Prostate gland (tissue), 2 donors: ENCODE measurements around the gene STAMBP. TPM values are rescaled to one million over a fixed set of nuclear protein-coding genes. Genes with fewer than 3 reads are reported as not detected.

ENCODE experiments used
- DNase-seq: peaks from one replicate; pipeline ENCODE4 v3.0.0-alpha.2; 2019; ENCODE audit warnings: low spot score
- H3K27ac ChIP-seq, 2 donors: fragments of 200-600 bp; sonication (generic); 2 replicates each; pipeline ENCODE4 v1.5.1; 2017 to 2019
- H3K27me3 ChIP-seq: fragments of 200-600 bp; sonication (generic); replicated peaks from 2 replicates; pipeline ENCODE4 v1.5.1; 2019; ENCODE audit not compliant: insufficient read depth
- H3K36me3 ChIP-seq, 2 donors: fragments of 200-600 bp; sonication (generic); 1 replicate in 1 of 2; 2 replicates in 1 of 2; pipeline versions ENCODE4 v1.5.1 to v1.8.1; 2017 to 2019
- H3K4me1 ChIP-seq: fragments of 200-600 bp; sonication (generic); replicated peaks from 2 replicates; pipeline ENCODE4 v1.5.1; 2019
- H3K4me3 ChIP-seq, 2 donors: fragments of 200-600 bp; sonication (generic); 2 replicates each; pipeline ENCODE4 v1.5.1; 2017 to 2019
- H3K9me3 ChIP-seq: fragments of 200-600 bp; sonication (generic); 2 replicates; pipeline ENCODE4 v1.5.1; 2017
- POLR2A ChIP-seq: fragments of 450-650 bp; IDR thresholded peaks from one replicate; pipeline ENCODE4 v1.6.1; 2016; ENCODE audit warnings: antibody characterized with exemption, mild to moderate bottlenecking
- POLR2AphosphoS5 ChIP-seq: sonication (generic); formaldehyde crosslinking; IDR thresholded peaks from one replicate; pipeline ENCODE4 v1.6.1; 2017; ENCODE audit warnings: antibody characterized with exemption
- WGBS: methylation state at CpG from one replicate; pipeline ENCODE4 v1.1.5; 2018; 5-methylcytosine and 5-hydroxymethylcytosine counted together
- intact Hi-C: fragments of 100-400 bp; cut with DNase I; formaldehyde crosslinking; loops from one replicate; pipeline ENCODE4 v1.14.2; 2022
- total RNA-seq, 2 donors: library from RNA; depleted of rRNA; stranded (reverse); fragments of >200 nt; gene quantifications; one replicate each; pipeline ENCODE4 v1.1.0, GENCODE V29; 2016
- TF ChIP-seq, protein P1 (sequence below), 4 experiments: fragments of 200-600 bp in 2 of 4; fragments of 450-650 bp in 2 of 4; sonication (generic) in 2 of 4; IDR thresholded peaks; 1 replicate in 3 of 4; 2 replicates in 1 of 4; pipeline ENCODE4 v1.5.1; 2016 to 2019; ENCODE audit warnings: antibody characterized with exemption in 4 of 4, mild to moderate bottlenecking in 2 of 4, moderate library complexity in 2 of 4

The STAMBP gene
- total RNA-seq, 2 donors from 2014 or later: 45.9 to 56.6 TPM

- no peaks in the 10 kb centered on the region for H3K4me1 ChIP-seq
- 75% methylated on average over 9 of the region's 9 CpGs for WGBS
- H3K27me3 ChIP-seq: no peaks in the 10 kb centered on the region
- no peak for TF ChIP-seq POLR2A
- TF ChIP-seq, protein P1, sequence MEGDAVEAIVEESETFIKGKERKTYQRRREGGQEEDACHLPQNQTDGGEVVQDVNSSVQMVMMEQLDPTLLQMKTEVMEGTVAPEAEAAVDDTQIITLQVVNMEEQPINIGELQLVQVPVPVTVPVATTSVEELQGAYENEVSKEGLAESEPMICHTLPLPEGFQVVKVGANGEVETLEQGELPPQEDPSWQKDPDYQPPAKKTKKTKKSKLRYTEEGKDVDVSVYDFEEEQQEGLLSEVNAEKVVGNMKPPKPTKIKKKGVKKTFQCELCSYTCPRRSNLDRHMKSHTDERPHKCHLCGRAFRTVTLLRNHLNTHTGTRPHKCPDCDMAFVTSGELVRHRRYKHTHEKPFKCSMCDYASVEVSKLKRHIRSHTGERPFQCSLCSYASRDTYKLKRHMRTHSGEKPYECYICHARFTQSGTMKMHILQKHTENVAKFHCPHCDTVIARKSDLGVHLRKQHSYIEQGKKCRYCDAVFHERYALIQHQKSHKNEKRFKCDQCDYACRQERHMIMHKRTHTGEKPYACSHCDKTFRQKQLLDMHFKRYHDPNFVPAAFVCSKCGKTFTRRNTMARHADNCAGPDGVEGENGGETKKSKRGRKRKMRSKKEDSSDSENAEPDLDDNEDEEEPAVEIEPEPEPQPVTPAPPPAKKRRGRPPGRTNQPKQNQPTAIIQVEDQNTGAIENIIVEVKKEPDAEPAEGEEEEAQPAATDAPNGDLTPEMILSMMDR (IDR thresholded peaks at IDR 0.05): no peak
- no peak for TF ChIP-seq POLR2AphosphoS5
- H3K36me3 ChIP-seq: no peaks in the 10 kb centered on the region
- H3K9me3 ChIP-seq: no peaks in the 10 kb centered on the region
- intact Hi-C loops: no loop called here
- no peak overlapping the region for H3K4me3 ChIP-seq
- DNase-seq: no peak
- H3K27ac ChIP-seq: peak overlapping the region; percentile 90 to 95
Observed at GRCh38 chr2:73827660-73828388, 937 bp upstream of the STAMBP start.

- intact Hi-C loops: no loop called here
- H3K27me3 ChIP-seq: no peaks in the 10 kb centered on the region
- H3K27ac ChIP-seq: peak overlapping the region; percentile 90 to 95
- H3K9me3 ChIP-seq: no peaks in the 10 kb centered on the region
- TF ChIP-seq POLR2AphosphoS5 (no peak), POLR2A (no peak)
- TF ChIP-seq, protein P1 (IDR thresholded peaks at IDR 0.05): no peak
- no peaks in the 10 kb centered on the region for H3K4me1 ChIP-seq
- H3K4me3 ChIP-seq: peak overlapping the region; percentile 63 to 82
- no peak for DNase-seq
- H3K36me3 ChIP-seq: no peaks in the 10 kb centered on the region
- 61% methylated on average over 4 of the region's 4 CpGs for WGBS
Observed at GRCh38 chr2:73828389-73828817, 358 bp upstream of the STAMBP start.

DNA sequence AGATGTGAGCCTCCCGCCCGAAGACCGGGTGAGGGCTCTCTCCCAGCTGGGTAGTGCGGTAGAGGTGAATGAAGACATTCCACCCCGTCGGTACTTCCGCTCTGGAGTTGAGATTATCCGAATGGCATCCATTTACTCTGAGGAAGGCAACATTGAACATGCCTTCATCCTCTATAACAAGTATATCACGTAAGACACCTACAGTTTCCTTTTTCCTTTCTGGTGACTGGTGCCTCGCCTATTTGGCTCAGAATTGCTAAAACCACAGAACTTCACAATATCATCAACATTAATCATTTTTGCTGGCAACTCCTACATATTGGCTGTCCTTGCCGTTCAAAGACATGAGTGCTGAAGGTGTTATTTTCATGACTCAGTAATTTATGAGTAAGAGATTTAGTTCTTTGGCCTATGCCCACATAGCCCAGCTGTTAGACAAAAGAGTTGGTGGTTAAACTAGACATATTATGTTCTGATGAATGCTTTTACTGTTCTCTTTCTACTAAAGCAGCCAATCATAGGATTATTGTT lies 2.2 kb downstream of the STAMBP start:
- no peak overlapping the region for H3K4me3 ChIP-seq
- 78% methylated on average over 11 of the region's 11 CpGs for WGBS
- intact Hi-C loops: no loop called here
- no peak overlapping the region for H3K27ac ChIP-seq
- no peaks in the 10 kb centered on the region for H3K36me3 ChIP-seq
- H3K9me3 ChIP-seq: no peaks in the 10 kb centered on the region
- TF ChIP-seq POLR2AphosphoS5 (no peak), POLR2A (no peak)
- TF ChIP-seq, protein P1 (IDR thresholded peaks at IDR 0.05): no peak
- no peak for DNase-seq
- no peaks in the 10 kb centered on the region for H3K4me1 ChIP-seq
- H3K27me3 ChIP-seq: no peaks in the 10 kb centered on the region

DNA sequence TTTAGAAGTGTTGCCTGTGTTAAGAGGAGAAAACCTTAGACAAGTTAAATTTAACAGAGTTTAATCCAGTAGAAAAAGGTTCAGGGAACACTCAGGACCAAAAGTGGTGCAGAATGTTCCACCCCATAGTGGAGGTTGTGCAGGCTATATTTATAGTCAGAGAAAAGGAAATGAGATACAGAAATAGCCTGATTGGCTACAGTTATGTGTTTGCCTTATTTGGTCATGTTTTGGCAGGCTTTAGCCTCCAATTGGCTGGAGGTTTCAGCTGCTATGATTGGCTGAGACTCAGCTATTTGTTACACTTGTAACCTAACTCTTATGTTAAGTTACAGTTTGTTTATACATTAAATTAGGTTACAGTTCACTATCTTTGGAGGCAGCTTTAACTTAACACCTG lies 4.2 kb downstream of the STAMBP start:
- peaks cover 1% of the 10 kb centered on the region for H3K4me1 ChIP-seq
- intact Hi-C loops: no loop called here
- peak overlapping the region in 1 of 2 donors; percentile 28 for H3K27ac ChIP-seq
- no peaks in the 10 kb centered on the region for H3K27me3 ChIP-seq
- H3K36me3 ChIP-seq: no peaks in the 10 kb centered on the region
- H3K9me3 ChIP-seq: no peaks in the 10 kb centered on the region
- peak; percentile 50 for TF ChIP-seq POLR2AphosphoS5
- TF ChIP-seq, protein P1 (IDR thresholded peaks at IDR 0.05): no peak
- no peak overlapping the region for H3K4me3 ChIP-seq
- DNase-seq: no peak
